GM13976 (cell line): ENCODE results near the gene AS3MT.

Source experiments
- DNase-seq: peaks from one replicate; pipeline ENCODE4 v3.0.0; 2012; ENCODE audit warnings: low spot score
- CTCF ChIP-seq: IDR thresholded peaks from 2 replicates; pipeline ENCODE4 v1.5.1; 2012; ENCODE audit warnings: borderline replicate concordance, mild to moderate bottlenecking; ENCODE audit not compliant: insufficient read depth; ENCODE audit errors: extremely low read depth, missing control alignments, control extremely low read depth
- in situ Hi-C: fragments of 300-500 bp; cut with MboI; formaldehyde crosslinking; loops from one replicate; pipeline ENCODE4 v1.12.0; 2022; ENCODE audit warnings: low sequenced_read_pairs, mixed read lengths, inconsistent platforms; ENCODE audit not compliant: unreplicated experiment

AS3MT gene

GRCh38 chr10:102906507-102906906, 37.2 kb downstream of the AS3MT start:
- TF ChIP-seq CTCF = no peak
- in situ Hi-C loops = loop anchor here (10.0 kb wide), 1 partner anchor 182 kb away; no protein-coding TSS in a partner anchor
- no peak for DNase-seq

- in situ Hi-C loops = loop anchor here (10.0 kb wide), 1 partner anchor 320 kb away; no protein-coding TSS in a partner anchor
- DNase-seq = no peak
- TF ChIP-seq CTCF = no peak
These were observed 45.5 kb downstream of the AS3MT start for GRCh38 chr10:102914781-102915180.

GRCh38 chr10:102916173-102916572, 46.9 kb downstream of the AS3MT start:
- no peak for DNase-seq
- no peak for TF ChIP-seq CTCF
- in situ Hi-C loops = loop anchor here (10.0 kb wide), 1 partner anchor 319 kb away; no protein-coding TSS in a partner anchor

- peak; percentile 99 for TF ChIP-seq CTCF
- DNase-seq = peak; percentile 84
- in situ Hi-C loops = loop anchor here (10.0 kb wide), 1 partner anchor 317 kb away; no protein-coding TSS in a partner anchor
These were observed 48.2 kb downstream of the AS3MT start for GRCh38 chr10:102917314-102917961.

- in situ Hi-C loops = loop anchor here (10.0 kb wide), 1 partner anchor 317 kb away; no protein-coding TSS in a partner anchor
- TF ChIP-seq CTCF = no peak
- DNase-seq = peak; percentile 98
These were observed 48.9 kb downstream of the AS3MT start, which contains the start of gene CNNM2 for GRCh38 chr10:102917962-102918816. Gene CNNM2 (plus strand): TSS chr10:102918294. CDS start chr10:102918481, 187 bp downstream.

GRCh38 chr10:102918817-102919245, 49.6 kb downstream of the AS3MT start:
- in situ Hi-C loops = loop anchor here (10.0 kb wide), 1 partner anchor 316 kb away; no protein-coding TSS in a partner anchor
- peak; percentile 56 for DNase-seq
- peak; percentile 7 for TF ChIP-seq CTCF
